ENCODE data around the gene FANCC. TPM values are rescaled to one million over a fixed set of nuclear protein-coding genes. Genes with fewer than 3 reads are reported as not detected.
"Not testable (repeated sequence)": the region's sequence is repeated elsewhere in the genome, so short reads cannot be mapped to it uniquely, and the experiment has no call there.

FANCC gene
- total and polyA plus RNA-seq, 2 of the 8 experiments (the other 6 are each of a cell fraction or from before 2014, with no cell fraction given) = 7.8 to 15.2 TPM

DNA sequence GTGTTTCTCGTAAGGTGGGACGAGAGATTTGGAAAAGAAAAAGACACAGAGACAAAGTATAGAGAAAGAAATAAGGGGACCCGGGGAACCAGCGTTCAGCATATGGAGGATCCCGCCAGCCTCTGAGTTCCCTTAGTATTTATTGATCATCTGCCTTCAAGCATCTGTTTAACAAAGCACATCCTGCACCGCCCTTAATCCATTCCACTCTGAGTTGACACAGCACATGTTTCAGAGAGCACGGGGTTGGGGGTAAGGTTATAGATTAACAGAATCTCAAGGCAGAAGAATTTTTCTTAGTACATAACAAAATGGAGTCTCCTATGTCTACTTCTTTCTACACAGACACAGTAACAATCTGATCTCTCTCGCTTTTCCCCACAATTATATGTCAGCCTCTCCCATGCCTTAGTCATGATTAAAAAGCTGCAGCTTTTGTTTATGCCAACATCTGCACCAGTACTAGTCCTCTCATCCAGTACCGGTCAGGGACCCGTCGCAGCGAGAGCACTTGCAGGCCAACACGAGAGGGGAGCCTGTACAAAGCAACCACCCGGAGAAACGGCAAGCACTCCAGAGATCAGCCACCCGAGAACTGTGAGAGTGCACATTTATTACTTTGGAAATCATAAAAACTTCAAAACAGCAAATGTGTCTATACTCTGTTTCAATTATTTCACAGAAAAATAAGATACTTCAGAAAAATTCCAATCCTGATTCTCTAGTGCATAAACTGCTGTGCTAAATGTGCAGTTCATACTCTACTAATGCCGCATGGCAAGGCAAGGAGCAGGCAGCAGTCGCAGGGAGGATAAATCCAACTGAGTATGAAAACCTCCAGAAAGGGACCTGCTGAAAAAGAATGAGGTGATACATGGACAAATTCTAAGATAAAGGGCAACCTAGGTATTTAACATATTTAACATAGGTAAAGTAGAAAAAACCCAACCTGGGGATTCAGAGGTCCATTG, 47.4 kb downstream of the FANCC start:
- H3K56ac ChIP-seq (replicated peaks; ENCODE audit: insufficient read length, low read depth, low read length); H3K79me1 ChIP-seq (ENCODE audit: low read depth, low read length); H2BK120ac ChIP-seq (replicated peaks; ENCODE audit: low read depth, low read length); H3K27ac ChIP-seq (ENCODE audit: low read depth, low read length); H3K4me2 ChIP-seq (ENCODE audit: insufficient read depth in 1 of 2, low read depth in 2 of 2, low read length in 2 of 2); H3K4me1 ChIP-seq (replicated peaks in 1 of 4; ENCODE audit: control insufficient read depth in 3 of 4, insufficient read depth in 4 of 4, low read length in 3 of 4); H3K9me3 ChIP-seq (ENCODE audit: insufficient read depth in 2 of 2, low read depth in 1 of 2, low read length in 1 of 2); H3K4ac ChIP-seq (replicated peaks; ENCODE audit: insufficient read length, low read depth, low read length); H4K8ac ChIP-seq (ENCODE audit: extremely low read depth, insufficient read depth, low read length); POLR2A ChIA-PET (ENCODE audit: partially characterized antibody); H4K20me1 ChIP-seq (replicated peaks in 1 of 2; ENCODE audit: control insufficient read depth in 1 of 2, insufficient read depth in 2 of 2, low read length in 2 of 2); DNase-seq (ENCODE audit: low read depth in 1 of 2, low spot score in 2 of 2); H3K79me2 ChIP-seq (ENCODE audit: control insufficient read depth in 1 of 2, insufficient read depth in 2 of 2, low read length in 2 of 2); FAIRE-seq; H2BK20ac ChIP-seq (ENCODE audit: low read length); H3K4me3 ChIP-seq (ENCODE audit: extremely low read depth in 1 of 4, insufficient read depth in 2 of 4, low read depth in 3 of 4, low read length in 4 of 4); H2BK12ac ChIP-seq (ENCODE audit: low read depth, low read length); H3K14ac ChIP-seq (ENCODE audit: insufficient read length); H3K27me3 ChIP-seq (replicated peaks in 1 of 4; ENCODE audit: control insufficient read depth in 3 of 4, extremely low read depth in 1 of 4, insufficient read depth in 3 of 4, low read length in 3 of 4); H2AK5ac ChIP-seq (ENCODE audit: low read depth, low read length); H4K5ac ChIP-seq (ENCODE audit: insufficient read length, low read depth, low read length); H2BK5ac ChIP-seq (ENCODE audit: low read depth, low read length); H3K23ac ChIP-seq (ENCODE audit: insufficient read length); H3K9ac ChIP-seq (replicated peaks in 1 of 4; ENCODE audit: extremely low read depth in 1 of 4, low read depth in 3 of 4, low read length in 3 of 4); H3K23me2 ChIP-seq (ENCODE audit: low read depth, low read length); H2AFZ ChIP-seq (ENCODE audit: low read length); H2BK15ac ChIP-seq (ENCODE audit: low read length); H3K36me3 ChIP-seq (ENCODE audit: control insufficient read depth in 2 of 4, insufficient read depth in 4 of 4, low read length in 3 of 4); H3K18ac ChIP-seq (ENCODE audit: extremely low read depth, low read length); H4K91ac ChIP-seq (replicated peaks; ENCODE audit: insufficient read length, low read length): not testable (repeated sequence)
- 84% methylated on average over 16 of the region's 18 CpGs; no CpG with 5 or more reads in 1 of the 2 experiments for WGBS, 2 experiments (ENCODE audit: extremely low coverage in 1 of 2, insufficient coverage in 1 of 2, insufficient read length in 1 of 2, insufficient replicate concordance in 2 of 2, low coverage in 1 of 2, low lambda C conversion rate in 2 of 2, missing lambda C conversion rate in 1 of 2)
- CTCF ChIA-PET (ENCODE audit: partially characterized antibody) = interaction anchor here (0.9 to 2.1 kb wide), 3 partner anchors 47 to 143 kb away, joined by 3 to 6 read pairs (median 5); no protein-coding TSS in a partner anchor
